Ishikawa (cell line): Measurements from ENCODE around the gene ARSA.

Experiments used
- CEBPB ChIP-seq: IDR thresholded peaks from 2 replicates; pipeline ENCODE4 v1.6.1; 2012
- CREB1 ChIP-seq: IDR thresholded peaks from 2 replicates; pipeline ENCODE4 v1.6.1; 2012; ENCODE audit warnings: low read depth
- EGR1 ChIP-seq: IDR thresholded peaks from 2 replicates; pipeline ENCODE4 v1.6.1; 2012
- EP300 ChIP-seq: IDR thresholded peaks from 2 replicates; pipeline ENCODE4 v1.6.1; 2012; ENCODE audit warnings: borderline replicate concordance
- FOXM1 ChIP-seq: IDR thresholded peaks from 2 replicates; pipeline ENCODE4 v1.6.1; 2012; ENCODE audit warnings: low read depth, borderline replicate concordance
- MAX ChIP-seq: IDR thresholded peaks from 2 replicates; pipeline ENCODE4 v1.6.1; 2012
- NFIC ChIP-seq: IDR thresholded peaks from 2 replicates; pipeline ENCODE4 v1.6.1; 2012
- RAD21 ChIP-seq: IDR thresholded peaks from 2 replicates; pipeline ENCODE4 v1.6.1; 2012; ENCODE audit warnings: low read depth
- REST ChIP-seq: IDR thresholded peaks from 2 replicates; pipeline ENCODE4 v1.6.1; 2012; ENCODE audit warnings: low read depth, mild to moderate bottlenecking
- TAF1 ChIP-seq: IDR thresholded peaks from 2 replicates; pipeline ENCODE4 v1.6.1; 2012; ENCODE audit warnings: low read depth, mild to moderate bottlenecking
- TCF12 ChIP-seq: IDR thresholded peaks from 2 replicates; pipeline ENCODE4 v1.6.1; 2012; ENCODE audit warnings: low read depth
- TEAD4 ChIP-seq: IDR thresholded peaks from 2 replicates; pipeline ENCODE4 v1.6.1; 2012
- USF1 ChIP-seq: IDR thresholded peaks from 2 replicates; pipeline ENCODE4 v1.6.1; 2012
- YY1 ChIP-seq: IDR thresholded peaks from 2 replicates; pipeline ENCODE4 v1.6.1; 2012; ENCODE audit warnings: low read depth
- ZBTB7A ChIP-seq: IDR thresholded peaks from 2 replicates; pipeline ENCODE4 v1.6.1; 2012; ENCODE audit warnings: low read depth

The ARSA gene

GRCh38 chr22:50621356-50621880 lies 6.5 kb downstream of the ARSA start:
- no peak for TF ChIP-seq YY1
- no peak for TF ChIP-seq EGR1
- TF ChIP-seq TCF12: no peak

- TF ChIP-seq TEAD4 (no peak), ZBTB7A (peak; percentile 98), CEBPB (no peak), NFIC (no peak), EGR1 (no peak), TCF12 (no peak), TAF1 (no peak), FOXM1 (no peak), REST (no peak), CREB1 (no peak), MAX (peak; percentile 52; the same call in 1 of the 2 replicates), USF1 (no peak), EP300 (no peak)
Measured at GRCh38 chr22:50620593-50621355, 7.2 kb downstream of the ARSA start.

- TF ChIP-seq NFIC (peak; percentile 59), YY1 (no peak), MAX (peak; percentile 74; the same call in 1 of the 2 replicates)
Measured at GRCh38 chr22:50613291-50613981, 14.5 kb downstream of the ARSA start.

GRCh38 chr22:50612528-50613221 lies 15.3 kb downstream of the ARSA start:
- TF ChIP-seq FOXM1 (no peak), CREB1 (no peak), EGR1 (no peak; the same call in 1 of the 2 replicates), TAF1 (no peak)

GRCh38 chr22:50612168-50612527 lies 15.8 kb downstream of the ARSA start:
- TF ChIP-seq EGR1 (no peak), NFIC (no peak), CEBPB (no peak), TEAD4 (no peak), RAD21 (no peak), ZBTB7A (no peak), TCF12 (no peak), YY1 (no peak), TAF1 (no peak), FOXM1 (no peak)

- no peak for TF ChIP-seq MAX
- no peak for TF ChIP-seq CEBPB
- no peak for TF ChIP-seq REST
- TF ChIP-seq CREB1: no peak
- TF ChIP-seq USF1: no peak
- TF ChIP-seq YY1: no peak
- no peak for TF ChIP-seq TAF1
- no peak for TF ChIP-seq EP300
- TF ChIP-seq NFIC: no peak
- no peak for TF ChIP-seq TEAD4
- TF ChIP-seq ZBTB7A: no peak
- TF ChIP-seq FOXM1: no peak
- no peak for TF ChIP-seq TCF12
- TF ChIP-seq EGR1: no peak
Measured at GRCh38 chr22:50611341-50612060, 16.5 kb downstream of the ARSA start.
